NCI-H345 (cell line): ENCODE data around the gene ADGRD2.

Experiments used
- DNase-seq: peaks from one replicate; lab custom pipeline; 2025; lab: John Stamatoyannopoulos, UW

The ADGRD2 gene

DNA sequence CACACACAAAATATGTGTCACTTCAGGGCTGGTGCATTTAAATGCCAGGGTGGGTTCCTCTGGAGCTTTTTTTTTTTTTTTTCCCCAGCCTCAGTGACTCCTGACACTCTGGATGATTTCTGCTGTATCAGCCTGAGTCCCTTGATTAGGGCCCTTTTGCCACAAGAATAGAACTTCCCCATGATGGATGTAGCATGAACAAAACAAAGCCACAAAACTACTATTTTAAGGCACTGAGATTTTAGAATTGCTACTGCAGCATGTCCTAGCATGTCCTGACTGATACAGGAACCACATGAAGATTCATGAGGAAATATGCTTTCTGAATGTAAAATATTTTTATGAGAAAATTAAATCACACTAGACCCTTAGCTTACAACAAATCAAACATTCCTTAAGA, 13.9 kb upstream of the ADGRD2 start:
- no peak for DNase-seq

DNA sequence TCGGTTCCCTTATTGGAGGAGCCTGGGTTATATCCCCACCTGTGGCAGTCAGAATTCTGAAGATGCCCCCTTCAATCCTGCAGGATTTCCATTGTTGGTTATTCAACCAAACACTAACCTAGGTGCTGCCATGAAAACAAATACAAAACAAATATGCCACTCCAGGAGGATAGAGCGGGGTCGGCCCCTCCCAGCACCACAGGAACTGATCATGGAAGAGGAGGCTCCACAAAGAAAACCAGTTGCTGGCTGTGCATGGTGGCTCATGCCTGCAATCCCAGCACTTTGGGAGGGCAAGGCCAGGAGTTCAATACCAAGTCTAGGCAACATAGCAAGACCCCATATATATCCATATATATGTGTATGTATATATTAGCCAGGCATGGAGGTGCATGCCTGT, 13.2 kb upstream of the ADGRD2 start:
- DNase-seq, result peak; percentile 57

DNA sequence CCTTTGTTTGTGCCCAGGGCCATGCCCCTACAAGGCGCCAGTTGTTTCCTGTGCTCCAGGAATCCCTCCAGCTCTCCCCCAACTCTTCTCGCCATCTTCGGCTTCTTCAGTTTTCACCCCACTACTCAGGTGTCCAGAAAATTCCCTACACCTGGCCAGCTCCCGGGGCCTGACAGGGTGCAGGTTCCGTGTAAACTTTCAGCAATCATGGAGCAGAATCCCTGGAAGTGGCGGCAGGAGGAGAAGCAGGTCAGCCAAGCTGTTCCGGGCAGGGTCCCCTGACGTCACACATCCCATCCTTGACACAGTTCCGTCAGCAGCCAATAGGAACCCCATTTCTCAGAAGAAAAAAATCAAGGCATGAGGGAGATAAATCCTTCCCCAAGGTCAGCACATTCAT, 12.2 kb upstream of the ADGRD2 start:
- DNase-seq, result no peak

DNA sequence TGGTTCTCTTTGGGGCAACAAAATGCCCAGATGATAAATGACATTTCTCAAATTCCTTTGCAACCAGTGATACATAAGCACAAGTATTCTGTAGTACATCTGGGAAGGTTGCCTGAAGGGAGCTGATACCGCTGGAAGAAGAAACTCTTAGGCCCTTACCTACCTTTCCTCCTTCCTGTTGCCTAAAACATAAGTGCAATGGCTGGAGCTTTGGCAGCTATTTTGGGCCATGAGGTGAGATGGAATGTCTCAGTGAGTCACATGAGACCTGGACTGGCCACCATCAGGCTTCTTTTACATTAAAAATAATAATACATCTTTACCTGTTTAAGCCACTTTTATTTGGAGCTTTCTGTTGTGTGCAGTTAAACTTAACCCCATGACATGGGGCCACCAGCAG, 11.2 kb upstream of the ADGRD2 start:
- DNase-seq, result no peak

GRCh38 chr9:124439686-124440243, 10.5 kb upstream of the ADGRD2 start:
- DNase-seq, result no peak

GRCh38 chr9:124440786-124441185, 9.5 kb upstream of the ADGRD2 start:
- no peak for DNase-seq

- no peak for DNase-seq
Measured at GRCh38 chr9:124441291-124441690, 9.0 kb upstream of the ADGRD2 start.

DNA sequence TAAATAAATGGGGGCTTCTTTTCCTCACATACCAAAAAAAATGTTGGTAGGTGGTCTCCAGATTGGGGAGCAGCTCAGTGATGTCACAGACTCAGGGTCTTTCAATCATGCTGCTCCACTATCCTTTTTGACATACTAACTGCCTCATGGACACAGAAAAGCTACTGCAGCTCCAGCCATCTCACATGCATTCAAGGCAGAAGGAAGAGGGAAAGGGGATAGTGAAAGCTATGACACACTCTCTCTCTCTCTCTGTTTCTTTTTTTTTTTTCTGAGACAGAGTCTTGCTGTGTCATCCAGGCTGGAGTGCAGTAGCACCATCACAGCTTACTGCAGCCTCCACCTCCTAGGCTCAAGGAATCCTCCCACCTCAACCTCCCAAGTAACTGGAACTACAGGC, 7.9 kb upstream of the ADGRD2 start:
- no peak for DNase-seq

GRCh38 chr9:124442826-124443225, 7.4 kb upstream of the ADGRD2 start:
- DNase-seq, result no peak

GRCh38 chr9:124443625-124444024, 6.6 kb upstream of the ADGRD2 start:
- DNase-seq, result no peak

- DNase-seq, result no peak
Measured at GRCh38 chr9:124444166-124444565, 6.1 kb upstream of the ADGRD2 start.

- no peak for DNase-seq
Measured at GRCh38 chr9:124447297-124447661, 3.0 kb upstream of the ADGRD2 start.

DNA sequence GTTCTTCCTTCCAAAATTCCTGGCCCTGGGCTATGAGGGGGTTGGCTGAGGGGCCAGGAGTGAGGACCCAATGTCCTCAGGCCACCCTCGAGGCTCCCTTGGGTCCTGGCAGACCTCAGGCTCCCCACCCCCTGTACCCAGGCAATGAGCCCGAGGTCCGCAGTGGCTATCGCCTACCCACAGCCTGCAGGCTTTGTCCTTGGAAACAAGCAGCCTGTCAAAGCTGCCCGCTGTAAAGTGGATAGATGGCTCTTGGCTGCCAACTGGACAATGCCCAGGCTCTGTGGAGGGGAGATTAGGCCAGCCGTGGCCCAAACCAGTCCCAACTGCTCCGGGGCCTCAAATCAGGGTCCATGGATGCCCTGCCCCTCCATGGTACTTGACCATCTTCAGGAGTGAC, 2.2 kb upstream of the ADGRD2 start:
- no peak for DNase-seq

- DNase-seq, result no peak
Measured at GRCh38 chr9:124449381-124450151, 685 bp upstream of the ADGRD2 start.

DNA sequence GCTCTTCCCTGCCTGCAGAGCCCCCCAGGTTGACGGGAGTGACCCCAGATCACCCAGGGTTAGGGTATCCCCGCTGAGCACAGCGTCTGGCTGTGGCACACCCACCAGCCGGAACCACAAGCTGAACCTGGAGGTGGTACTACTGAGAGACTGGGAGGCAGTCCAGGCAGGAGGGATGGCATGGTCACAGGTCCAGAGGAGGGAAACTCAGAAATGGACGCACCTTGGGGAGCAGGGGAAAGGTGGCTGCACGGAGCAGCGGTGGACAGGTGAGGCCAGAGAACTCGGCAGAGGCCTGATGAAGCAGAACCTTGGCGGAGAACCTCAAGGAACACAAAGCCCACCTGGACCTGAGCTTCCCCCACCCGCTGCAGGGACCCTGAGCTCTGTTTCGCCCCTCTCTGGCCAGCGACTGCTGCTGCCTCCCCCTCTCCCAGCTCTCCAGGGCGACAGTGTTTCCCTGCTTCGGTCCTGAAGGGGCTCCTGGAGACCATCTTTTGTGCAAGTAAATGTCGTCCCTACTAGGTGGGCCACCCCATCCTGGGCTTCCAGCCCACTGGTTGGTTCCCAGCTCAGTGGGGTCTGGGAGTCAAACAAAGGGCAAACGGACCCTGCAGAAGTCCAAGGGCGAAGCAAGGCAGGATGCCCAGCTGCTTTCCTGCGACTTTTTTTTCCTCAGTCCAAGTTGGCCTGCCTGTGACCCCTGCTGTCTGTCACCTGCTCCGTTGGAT, 845 bp downstream of the ADGRD2 start:
- DNase-seq, result no peak

DNA sequence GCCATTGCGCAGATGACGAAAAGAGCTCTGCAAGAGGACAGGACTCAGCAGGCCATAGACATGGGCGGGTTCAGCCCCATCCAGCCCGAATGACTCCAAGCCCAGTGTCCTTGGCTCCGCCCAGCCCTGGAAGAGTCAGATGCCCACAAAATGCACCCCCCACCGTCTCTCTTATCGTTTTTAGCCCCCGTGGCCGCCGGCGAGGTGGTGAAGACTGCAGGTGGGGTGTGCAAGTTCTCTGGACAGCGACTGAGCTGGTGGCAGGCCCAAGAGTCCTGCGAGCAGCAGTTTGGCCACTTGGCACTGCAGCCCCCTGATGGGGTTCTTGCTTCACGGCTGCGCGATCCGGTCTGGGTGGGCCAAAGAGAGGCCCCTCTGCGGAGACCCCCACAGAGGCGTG, 2.1 kb downstream of the ADGRD2 start:
- no peak for DNase-seq

- DNase-seq, result no peak
Measured at GRCh38 chr9:124452841-124453585, 2.8 kb downstream of the ADGRD2 start.

DNA sequence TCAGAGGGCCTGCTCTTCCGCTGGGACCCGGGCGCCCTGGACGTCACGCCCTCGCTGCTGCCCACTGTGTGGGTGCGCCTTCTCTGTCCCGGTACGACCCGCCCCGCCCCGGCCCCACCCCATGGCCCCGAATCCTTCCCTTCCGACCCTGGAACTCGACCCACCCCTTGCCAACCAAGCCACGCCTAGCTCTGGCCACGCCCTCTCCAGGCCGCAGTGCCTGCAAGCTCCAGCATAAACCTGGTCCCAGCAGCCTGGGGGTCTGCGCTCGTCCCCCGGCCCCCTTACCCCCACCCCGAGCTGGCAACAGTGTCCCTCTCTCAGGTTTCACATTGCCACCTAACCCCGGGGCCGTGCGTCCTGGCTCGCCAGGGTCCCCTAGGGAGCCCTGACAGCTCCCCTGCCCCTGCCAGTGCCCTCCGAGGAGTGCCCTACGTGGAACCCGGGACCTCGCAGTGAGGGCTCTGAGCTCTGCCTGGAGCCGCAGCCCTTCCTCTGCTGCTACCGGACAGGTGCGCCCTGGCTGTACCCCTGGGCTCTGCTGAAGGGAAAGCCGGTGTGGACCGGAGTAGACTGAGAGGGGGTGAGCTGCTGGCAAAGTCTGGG, 3.4 kb downstream of the ADGRD2 start:
- no peak for DNase-seq

- DNase-seq, result no peak
Measured at GRCh38 chr9:124454296-124454695, 4.0 kb downstream of the ADGRD2 start.

GRCh38 chr9:124454791-124455443, 4.7 kb downstream of the ADGRD2 start:
- DNase-seq, result no peak

- DNase-seq, result no peak
Measured at GRCh38 chr9:124455820-124456219, 5.6 kb downstream of the ADGRD2 start.
